ENCODE data around the gene ZP1.

DNA sequence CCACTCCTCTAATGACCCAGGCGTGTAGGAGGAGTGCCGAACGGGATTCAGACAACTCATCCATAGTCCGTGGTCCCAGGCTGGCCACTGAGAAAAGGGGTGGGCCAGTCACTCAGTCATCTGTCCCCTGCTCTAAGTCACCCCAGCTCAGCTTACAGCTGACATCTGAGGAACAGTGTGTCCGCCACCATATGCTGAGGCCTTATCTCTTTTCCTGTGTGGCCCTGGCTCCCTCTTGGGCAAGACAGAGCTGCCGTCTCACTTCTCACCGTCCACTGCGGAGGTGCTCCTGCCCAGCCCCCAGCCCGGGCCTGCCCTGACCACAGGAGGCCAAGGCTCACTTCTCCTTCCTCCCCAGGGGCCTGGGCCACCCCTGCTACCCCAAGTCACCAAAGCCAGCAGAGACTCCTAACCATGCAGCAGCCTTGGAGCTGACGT is 18.6 kb upstream of the ZP1 start:
- no peak for TF ChIP-seq EZH2phosphoT487 (IDR thresholded peaks at IDR 0.05; ENCODE audit: borderline replicate concordance, low read depth, low read length)
- TF ChIP-seq, protein P1, sequence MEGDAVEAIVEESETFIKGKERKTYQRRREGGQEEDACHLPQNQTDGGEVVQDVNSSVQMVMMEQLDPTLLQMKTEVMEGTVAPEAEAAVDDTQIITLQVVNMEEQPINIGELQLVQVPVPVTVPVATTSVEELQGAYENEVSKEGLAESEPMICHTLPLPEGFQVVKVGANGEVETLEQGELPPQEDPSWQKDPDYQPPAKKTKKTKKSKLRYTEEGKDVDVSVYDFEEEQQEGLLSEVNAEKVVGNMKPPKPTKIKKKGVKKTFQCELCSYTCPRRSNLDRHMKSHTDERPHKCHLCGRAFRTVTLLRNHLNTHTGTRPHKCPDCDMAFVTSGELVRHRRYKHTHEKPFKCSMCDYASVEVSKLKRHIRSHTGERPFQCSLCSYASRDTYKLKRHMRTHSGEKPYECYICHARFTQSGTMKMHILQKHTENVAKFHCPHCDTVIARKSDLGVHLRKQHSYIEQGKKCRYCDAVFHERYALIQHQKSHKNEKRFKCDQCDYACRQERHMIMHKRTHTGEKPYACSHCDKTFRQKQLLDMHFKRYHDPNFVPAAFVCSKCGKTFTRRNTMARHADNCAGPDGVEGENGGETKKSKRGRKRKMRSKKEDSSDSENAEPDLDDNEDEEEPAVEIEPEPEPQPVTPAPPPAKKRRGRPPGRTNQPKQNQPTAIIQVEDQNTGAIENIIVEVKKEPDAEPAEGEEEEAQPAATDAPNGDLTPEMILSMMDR (conservative IDR thresholded peaks at IDR 0.05; ENCODE audit: low read length): no peak

Measured in OCI-LY7 (cell line).